H9 (cell line): ENCODE results near the gene EIF2AK2. TPM values are rescaled to one million over a fixed set of nuclear protein-coding genes. Genes with fewer than 3 reads are reported as not detected.

ENCODE experiments used
- DNase-seq: peaks from one replicate; pipeline ENCODE4 v3.0.0-alpha.2; 2017
- H2AFZ ChIP-seq: one replicate; pipeline ENCODE4 v1.6.1; 2013; ENCODE audit warnings: mild to moderate bottlenecking, low read length, control low read depth, moderate library complexity
- H2AK5ac ChIP-seq: 2 replicates; pipeline ENCODE4 v1.6.1; 2013; ENCODE audit warnings: low read length, control low read depth, mixed read lengths; ENCODE audit not compliant: insufficient read length
- H2BK120ac ChIP-seq: one replicate; pipeline ENCODE4 v1.6.1; 2013; ENCODE audit warnings: low read depth, mild to moderate bottlenecking, low read length, control low read depth, inconsistent platforms; ENCODE audit not compliant: poor library complexity, severe bottlenecking
- H2BK12ac ChIP-seq: 2 replicates; pipeline ENCODE4 v1.6.1; 2013; ENCODE audit warnings: low read length, control low read depth, mixed read lengths, low read depth; ENCODE audit not compliant: insufficient read length
- H2BK15ac ChIP-seq: 2 replicates; pipeline ENCODE4 v1.6.1; 2013; ENCODE audit warnings: low read depth, low read length, control low read depth
- H2BK20ac ChIP-seq: one replicate; pipeline ENCODE4 v1.6.1; 2013; ENCODE audit warnings: low read depth, mild to moderate bottlenecking, low read length, control low read depth, inconsistent platforms; ENCODE audit not compliant: poor library complexity, severe bottlenecking
- H2BK5ac ChIP-seq: 2 replicates; pipeline ENCODE4 v1.6.1; 2013; ENCODE audit warnings: low read length, control low read depth, mixed read lengths; ENCODE audit not compliant: insufficient read length
- H3K14ac ChIP-seq: 2 replicates; pipeline ENCODE4 v1.6.1; 2013; ENCODE audit warnings: low read length, control low read depth; ENCODE audit not compliant: insufficient read depth
- H3K18ac ChIP-seq: 2 replicates; pipeline ENCODE4 v1.6.1; 2013; ENCODE audit warnings: low read depth, mild to moderate bottlenecking, mixed read lengths, low read length, control low read depth; ENCODE audit not compliant: insufficient read length
- H3K23ac ChIP-seq: 2 replicates; pipeline ENCODE4 v1.6.1; 2013; ENCODE audit warnings: low read length, control low read depth, mixed read lengths, low read depth; ENCODE audit not compliant: insufficient read length
- H3K23me2 ChIP-seq: 2 replicates; pipeline ENCODE4 v1.6.1; 2013; ENCODE audit warnings: low read depth, mild to moderate bottlenecking, mixed read lengths, low read length, control low read depth; ENCODE audit not compliant: insufficient read length, poor library complexity, severe bottlenecking
- H3K27ac ChIP-seq: 2 replicates; pipeline ENCODE4 v1.5.1; 2013; ENCODE audit warnings: low read length, control low read depth, mixed read lengths, low read depth; ENCODE audit not compliant: insufficient read length
- H3K27me3 ChIP-seq: 2 replicates; pipeline ENCODE4 v1.6.1; 2013; ENCODE audit warnings: low read length, control low read depth, inconsistent platforms; ENCODE audit not compliant: insufficient read depth
- H3K4ac ChIP-seq: 2 replicates; pipeline ENCODE4 v1.6.1; 2013; ENCODE audit warnings: low read depth, mild to moderate bottlenecking, control low read depth, inconsistent platforms, low read length, moderate library complexity
- H3K4me1 ChIP-seq: 2 replicates; pipeline ENCODE4 v1.6.1; 2013; ENCODE audit warnings: low read length, control low read depth, inconsistent platforms; ENCODE audit not compliant: insufficient read depth
- H3K4me2 ChIP-seq: 2 replicates; pipeline ENCODE4 v1.6.1; 2013; ENCODE audit warnings: low read length, control low read depth, mixed read lengths; ENCODE audit not compliant: insufficient read length, insufficient read depth
- H3K56ac ChIP-seq: 2 replicates; pipeline ENCODE4 v1.6.1; 2013; ENCODE audit warnings: low read depth, mild to moderate bottlenecking, mixed read lengths, low read length, control low read depth; ENCODE audit not compliant: insufficient read length
- H3K79me1 ChIP-seq: 2 replicates; pipeline ENCODE4 v1.6.1; 2013; ENCODE audit warnings: low read depth, mild to moderate bottlenecking, moderate library complexity, low read length, control low read depth, inconsistent platforms; ENCODE audit not compliant: insufficient read depth, poor library complexity, severe bottlenecking
- H3K79me2 ChIP-seq: 2 replicates; pipeline ENCODE4 v1.6.1; 2013; ENCODE audit warnings: low read length, control low read depth, inconsistent platforms; ENCODE audit not compliant: insufficient read depth
- H3K9ac ChIP-seq: 2 replicates; pipeline ENCODE4 v1.6.1; 2013; ENCODE audit warnings: low read length, control low read depth, mixed read lengths; ENCODE audit not compliant: insufficient read length; ENCODE audit errors: extremely low read depth
- H3K9me3 ChIP-seq: one replicate; pipeline ENCODE4 v1.6.1; 2013; ENCODE audit warnings: low read depth, low read length, inconsistent platforms; ENCODE audit not compliant: control insufficient read depth
- H3T11ph ChIP-seq: one replicate; pipeline ENCODE4 v1.6.1; 2013; ENCODE audit warnings: mild to moderate bottlenecking, low read length, control low read depth, inconsistent platforms
- H4K20me1 ChIP-seq: one replicate; pipeline ENCODE4 v1.6.1; 2013; ENCODE audit not compliant: control insufficient read depth, insufficient read length, insufficient read depth
- H4K5ac ChIP-seq: 2 replicates; pipeline ENCODE4 v1.6.1; 2013; ENCODE audit warnings: low read depth, mild to moderate bottlenecking, mixed read lengths, low read length, control low read depth; ENCODE audit not compliant: insufficient read length
- H4K8ac ChIP-seq: replicated peaks from 2 replicates; pipeline ENCODE4 v1.6.1; 2013; ENCODE audit warnings: low read length, control low read depth, mixed read lengths, low read depth; ENCODE audit not compliant: insufficient read length
- H4K91ac ChIP-seq: 2 replicates; pipeline ENCODE4 v1.6.1; 2013; ENCODE audit warnings: low read depth, mild to moderate bottlenecking, moderate library complexity, mixed read lengths, low read length, control low read depth; ENCODE audit not compliant: insufficient read length
- H3K27ac Mint-ChIP-seq, 3 experiments: 2 replicates in 2 of 3; 3 replicates in 1 of 3; pipeline ENCODE4 v1.8.0; 2020 to 2021; ENCODE audit warnings: mixed read lengths in 3 of 3, mild to moderate bottlenecking in 1 of 3, moderate library complexity in 1 of 3
- H3K27me3 Mint-ChIP-seq: 2 replicates; pipeline ENCODE4 v1.8.0; 2021; ENCODE audit warnings: low read depth, mild to moderate bottlenecking, moderate library complexity, mixed read lengths
- H3K36me3 Mint-ChIP-seq, 3 experiments: 2 replicates in 2 of 3; 3 replicates in 1 of 3; pipeline ENCODE4 v1.8.0; 2020 to 2021; ENCODE audit warnings: low read depth in 3 of 3, mixed read lengths in 3 of 3; ENCODE audit not compliant: insufficient read depth in 1 of 3
- H3K4me1 Mint-ChIP-seq, 2 experiments: 2 replicates each; pipeline ENCODE4 v1.8.0; 2020; ENCODE audit warnings: mixed read lengths in 2 of 2
- H3K4me3 Mint-ChIP-seq, 2 experiments: 2 replicates in 1 of 2; 3 replicates in 1 of 2; pipeline ENCODE4 v1.8.0; 2020 to 2021; ENCODE audit warnings: mild to moderate bottlenecking in 2 of 2, mixed read lengths in 2 of 2, moderate library complexity in 1 of 2
- H3K9me3 Mint-ChIP-seq, 2 experiments: 2 replicates in 1 of 2; 3 replicates in 1 of 2; pipeline ENCODE4 v1.8.0; 2020; ENCODE audit warnings: mild to moderate bottlenecking in 2 of 2, mixed read lengths in 2 of 2, moderate library complexity in 1 of 2
- CTCF ChIP-seq: fragments of 200-600 bp; sonication (generic); conservative IDR thresholded peaks from 3 replicates; pipeline ENCODE4 v1.8.0; 2021; ENCODE audit warnings: antibody characterized with exemption, mild to moderate bottlenecking
- WGBS: extraction: QIAGEN DNeasy Blood & Tissue Kit; methylation state at CpG from one replicate; pipeline ENCODE4 v1.1.7; 2013; ENCODE audit warnings: missing lambda C conversion rate, low lambda C conversion rate, mixed read lengths; ENCODE audit not compliant: insufficient read length; ENCODE audit errors: extremely low coverage; 5-methylcytosine and 5-hydroxymethylcytosine counted together
- total RNA-seq: library from RNA; stranded (reverse); gene quantifications from 2 replicates; pipeline ENCODE4 v1.2.1, GENCODE V29; 2021

The EIF2AK2 gene
- total RNA-seq, 1 experiment from 2014 or later, result 55.7 TPM

- Histone ChIP-seq H2AK5ac (no peak overlapping the region), H2BK120ac (no peak overlapping the region), H3K4ac (no peak overlapping the region), H3K27ac (no peak overlapping the region), H3K14ac (peak overlapping the region; percentile 22; the same call in 1 of the 2 replicates), H3K79me1 (no peaks in the 10 kb centered on the region), H3K18ac (peak overlapping the region; percentile 19), H2BK15ac (no peak overlapping the region), H3K9ac (no peak overlapping the region), H2AFZ (no peak overlapping the region), H3K79me2 (no peaks in the 10 kb centered on the region), H3K23ac (no peak overlapping the region), H2BK5ac (no peak overlapping the region), H2BK20ac (no peak overlapping the region), H4K5ac (no peak overlapping the region), H4K20me1 (no peaks in the 10 kb centered on the region), H3T11ph (no peak overlapping the region), H3K56ac (no peak overlapping the region), H3K4me1 (peaks cover 12% of the 10 kb centered on the region; the same call in 1 of the 2 replicates), H2BK12ac (no peak overlapping the region), H3K23me2 (no peaks in the 10 kb centered on the region), H4K8ac (no peak overlapping the region), H3K27me3 (no peaks in the 10 kb centered on the region), H3K9me3 (no peaks in the 10 kb centered on the region), H3K4me2 (no peak overlapping the region), H4K91ac (no peak overlapping the region)
- H3K27me3 Mint-ChIP-seq, result no peaks in the 10 kb centered on the region
- WGBS, result no CpG with 5 or more reads among the region's 4 CpGs
- TF ChIP-seq CTCF, result no peak
- peaks cover 53% of the 10 kb centered on the region in 2 experiments for H3K4me1 Mint-ChIP-seq
- DNase-seq, result no peak
- H3K9me3 Mint-ChIP-seq, result no peaks in the 10 kb centered on the region
- no peak overlapping the region for H3K4me3 Mint-ChIP-seq
- peak overlapping the region; percentile 65 to 93 (median 85) for H3K27ac Mint-ChIP-seq
- H3K36me3 Mint-ChIP-seq, result peaks cover 0 to 5% (median 0%) of the 10 kb centered on the region in 3 experiments; a peak in 2 of 7 replicates
Measured at GRCh38 chr2:37191253-37191652, 34.5 kb upstream of the EIF2AK2 start.
